Heart left ventricle (tissue), 16 donors: Measurements from ENCODE around the gene PRSS36. TPM values are rescaled to one million over a fixed set of nuclear protein-coding genes. Genes with fewer than 3 reads are reported as not detected.

Source experiments
- ATAC-seq, 4 donors: fragments of 200-7000 bp; cut with Tn5 transposase; one replicate each; pipeline ENCODE4 v1.9.1; 2020 to 2022; ENCODE audit warnings: moderate library complexity in 4 of 4, mild to moderate bottlenecking in 3 of 4, moderate number of reproducible peaks in 1 of 4
- DNase-seq, 5 donors: peaks; one replicate each; pipeline ENCODE4 v3.0.0-alpha.2; 2020
- H3K27ac ChIP-seq, 12 donors: fragments of 200-600 bp; sonication (generic) in 4 of 12; one replicate each; pipeline versions ENCODE4 v1.5.0 to v1.8.0; 2016 to 2022; ENCODE audit warnings: mild to moderate bottlenecking in 2 of 12
- H3K27me3 ChIP-seq, 9 donors: fragments of 200-600 bp; sonication (generic) in 2 of 9; one replicate each; pipeline versions ENCODE4 v1.5.1 to v1.8.0; 2016 to 2022; ENCODE audit warnings: mild to moderate bottlenecking in 3 of 9
- H3K36me3 ChIP-seq, 9 donors: fragments of 200-600 bp; sonication (generic) in 2 of 9; one replicate each; pipeline versions ENCODE4 v1.5.0 to v1.8.0; 2018 to 2022; ENCODE audit warnings: mild to moderate bottlenecking in 2 of 9
- H3K4me1 ChIP-seq, 12 donors: fragments of 200-600 bp; sonication (generic) in 4 of 12; one replicate each; pipeline versions ENCODE4 v1.5.0 to v1.8.0; 2016 to 2022; ENCODE audit warnings: mild to moderate bottlenecking in 3 of 12
- H3K4me3 ChIP-seq, 12 donors: fragments of 200-600 bp; sonication (generic) in 4 of 12; one replicate each; pipeline versions ENCODE4 v1.5.0 to v1.8.0; 2017 to 2022; ENCODE audit warnings: mild to moderate bottlenecking in 9 of 12, moderate library complexity in 4 of 12
- H3K9me3 ChIP-seq, 12 donors: fragments of 200-600 bp; sonication (generic) in 4 of 12; one replicate each; pipeline versions ENCODE4 v1.5.0 to v1.8.0; 2016 to 2022; ENCODE audit warnings: mild to moderate bottlenecking in 1 of 12
- CTCF ChIP-seq, 12 donors: fragments of 200-600 bp; sonication (generic) in 4 of 12; IDR thresholded peaks; one replicate each; pipeline versions ENCODE4 v1.5.0 to v1.8.0; 2018 to 2022; ENCODE audit warnings: antibody characterized with exemption in 12 of 12, mild to moderate bottlenecking in 5 of 12
- POLR2A ChIP-seq, 2 donors: fragments of 450-650 bp; IDR thresholded peaks; one replicate each; pipeline ENCODE4 v1.6.1; 2017; ENCODE audit warnings: antibody characterized with exemption in 2 of 2, mild to moderate bottlenecking in 2 of 2, moderate library complexity in 2 of 2
- WGBS, 4 donors: extraction: QIAGEN DNeasy Blood & Tissue Kit in 2 of 4; methylation state at CpG; one replicate each; pipeline versions ENCODE4 v1.1.5 to v1.1.7; 2013 to 2018; 5-methylcytosine and 5-hydroxymethylcytosine counted together
- intact Hi-C, 10 donors: fragments of 100-400 bp; cut with DNase I; formaldehyde crosslinking; loops; one replicate each; pipeline versions ENCODE4 v1.11.1 to v1.14.2; 2022
- polyA plus RNA-seq, 2 donors: library from polyadenylated mRNA; stranded (reverse); fragments of 200-250 nt; gene quantifications; one replicate each; pipeline ENCODE4 v1.2.3, GENCODE V29; 2013
- total RNA-seq, 9 donors: library from RNA; depleted of rRNA in 2 of 9; stranded (reverse); fragments of >200 nt in 2 of 9; fragmentation: NEBNext Ultra II Directional in 3 of 9; extraction: Animal tissue kit (Norgen Biotek cat#: 25700) in 3 of 9; gene quantifications; one replicate each; pipeline versions ENCODE4 v1.1.0 to v1.2.4, GENCODE V29; 2016 to 2023
- donor health status: ischemic (EF 13 %, LVEDD 7.1; RV severe dilation, severe dysfunction).
- donor health status: healthy with polysubstance abuse.
- donor health status: DM: no; HTN: yes; CAD: no.
- donor health status: DM: no; HTN: no; CAD: no.
- donor health status: ischemic (EF 25% LVEDD 6.9; RV normal size, moderate dysfunction).
- donor health status: ischemic (EF 25% LVEDD 5.7; RV mildly dilated, moderate dysfunction).
- donor health status: healthy.
- donor health status: DM: yes; HTN: yes; CAD: no.
- donor health status: ischemic (EF 35%, LVEDD 5.7; RV mildly dilated, moderate dysfunction).
- donor health status: nonischemic (EF 11% LVEDD 7.7; RV severe dilation, severe dysfunction).
- donor health status: DM: yes; HTN: yes; CAD: no.
- donor health status: PGD.
- donor health status: ischemic (EF 29% LVEDD 5.4; RV normal size, mild dysfunction).
- donor health status: nonischemic (EF 23%, LVEDD 6.1; RV moderate dilation, normal function).

PRSS36 gene
- total and polyA plus RNA-seq, 11 donors, result 0.35 to 5.1 (median 1.2) TPM

DNA sequence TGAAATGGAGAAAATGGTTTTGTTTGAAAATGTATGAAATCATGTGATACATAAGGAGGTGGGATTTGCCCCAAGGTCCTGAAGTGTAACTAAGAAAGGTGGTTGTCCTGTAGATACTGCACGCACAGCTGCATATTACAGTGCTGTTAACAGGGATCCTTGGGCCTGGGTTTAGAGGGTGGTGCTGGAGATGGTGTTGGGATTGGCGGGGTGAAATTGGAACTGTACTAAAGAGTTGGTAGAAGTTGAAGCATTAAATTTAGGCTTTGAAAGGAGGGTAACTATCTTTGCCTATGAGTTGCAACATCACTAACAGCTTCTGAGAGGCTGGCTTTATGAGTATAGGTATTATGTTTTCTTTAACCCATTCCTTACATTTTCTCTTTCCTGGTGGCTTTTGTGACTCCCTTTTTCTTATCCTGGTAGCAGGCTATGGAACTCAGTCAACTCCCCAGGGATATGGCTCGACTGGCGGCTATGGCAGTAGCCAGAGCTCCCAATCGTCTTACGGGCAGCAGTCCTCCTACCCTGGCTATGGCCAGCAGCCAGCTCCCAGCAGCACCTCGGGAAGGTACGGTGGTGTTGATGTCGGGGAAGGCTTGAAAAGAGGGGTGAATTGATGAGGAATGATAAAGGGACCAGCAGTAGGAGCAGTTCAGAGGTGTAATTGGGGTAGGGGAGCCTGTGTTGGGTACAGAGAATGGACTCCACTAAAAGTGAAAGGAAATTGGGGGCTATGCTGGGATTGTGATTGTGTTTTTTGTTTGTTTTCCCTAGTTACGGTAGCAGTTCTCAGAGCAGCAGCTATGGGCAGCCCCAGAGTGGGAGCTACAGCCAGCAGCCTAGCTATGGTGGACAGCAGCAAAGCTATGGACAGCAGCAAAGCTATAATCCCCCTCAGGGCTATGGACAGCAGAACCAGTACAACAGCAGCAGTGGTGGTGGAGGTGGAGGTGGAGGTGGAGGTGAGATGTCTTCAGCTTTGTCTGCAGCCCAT, 33.9 kb upstream of the PRSS36 start:
- peaks cover 0 to 58% (median 38%) of the 10 kb centered on the region in 12 donors for H3K4me1 ChIP-seq
- peaks cover 7 to 72% (median 65%) of the 10 kb centered on the region in 9 donors for H3K36me3 ChIP-seq
- WGBS, 4 donors, result 57 to 63% (median 59%) methylated on average over 10 of the region's 10 CpGs
- H3K4me3 ChIP-seq, result peak overlapping the region in 1 of 12 donors; percentile 95
- ATAC-seq (no peak), DNase-seq (no peak)
- no peaks in the 10 kb centered on the region for H3K9me3 ChIP-seq
- peaks cover 0 to 5% (median 0%) of the 10 kb centered on the region in 9 donors for H3K27me3 ChIP-seq
- TF ChIP-seq POLR2A (IDR thresholded peaks at IDR 0.05) (no peak), CTCF (IDR thresholded peaks at IDR 0.05) (no peak)
- H3K27ac ChIP-seq, result no peak overlapping the region
- intact Hi-C loops, result loop anchor here in 8 of 10 donors (2.0 to 10.0 kb wide), 6 partner anchors 15 to 274 kb away; partner anchors contain the start of genes ZNF843 (in 5 of the 8), ARMC5 (in 2 of the 8), ZNF646 (in 1 of the 8) and ZNF668 (in 1 of the 8)

DNA sequence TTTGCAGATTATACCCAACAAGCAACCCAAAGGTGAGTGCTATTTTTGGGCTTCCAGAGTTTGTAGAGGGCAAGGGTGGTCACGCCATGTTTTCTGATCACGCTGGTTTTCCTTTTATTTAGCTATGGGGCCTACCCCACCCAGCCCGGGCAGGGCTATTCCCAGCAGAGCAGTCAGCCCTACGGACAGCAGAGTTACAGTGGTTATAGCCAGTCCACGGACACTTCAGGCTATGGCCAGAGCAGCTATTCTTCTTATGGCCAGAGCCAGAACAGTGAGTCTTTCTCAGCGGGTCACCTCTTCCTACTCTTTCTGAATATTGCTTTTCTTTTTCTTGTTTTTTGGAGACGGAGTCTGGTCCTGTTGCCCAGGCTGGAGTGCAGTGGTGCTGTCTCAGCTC, 32.5 kb upstream of the PRSS36 start:
- peaks cover 0 to 69% (median 39%) of the 10 kb centered on the region in 12 donors for H3K4me1 ChIP-seq

DNA sequence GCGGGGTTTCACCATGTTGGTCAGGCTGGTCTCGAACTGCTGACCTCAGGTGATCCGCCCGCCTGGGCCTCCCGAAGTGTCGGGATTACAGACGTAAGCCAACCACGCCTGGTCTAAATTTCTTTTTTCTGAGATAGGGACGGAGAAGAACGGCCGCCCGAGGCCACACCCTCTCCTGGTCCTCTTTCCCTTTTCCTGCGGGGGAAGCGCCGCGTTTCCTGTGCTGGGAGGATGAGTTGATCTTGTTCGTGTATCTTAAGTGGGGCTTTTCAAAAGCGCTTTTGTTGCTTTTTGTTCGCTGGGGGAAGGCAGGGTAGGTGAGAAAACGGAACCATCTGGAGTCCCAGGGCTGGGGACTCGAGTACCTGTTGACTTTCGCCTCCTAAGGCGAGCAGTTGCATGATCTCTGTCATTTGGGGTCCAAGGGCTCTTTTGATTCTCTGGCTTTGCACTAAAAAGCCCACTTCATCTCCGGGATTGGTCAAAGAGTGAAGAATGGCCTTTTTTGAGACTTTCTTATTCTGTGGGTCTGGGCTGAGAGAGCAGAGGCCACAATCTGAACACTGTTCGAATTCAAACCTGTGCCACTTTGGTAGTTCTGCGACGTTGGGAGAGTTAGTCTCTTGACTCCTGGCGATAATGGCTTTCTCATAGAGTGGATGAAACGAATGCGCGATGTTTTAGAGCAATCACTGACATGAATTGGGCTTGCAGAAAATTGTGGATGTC, 31.4 kb upstream of the PRSS36 start:
- H3K27me3 ChIP-seq, result peaks cover 0 to 5% (median 0%) of the 10 kb centered on the region in 9 donors
- intact Hi-C loops, result loop anchor here in 7 of 10 donors (5.0 to 10.0 kb wide), 5 partner anchors 106 to 276 kb away; partner anchors contain the start of genes ZNF843 (in 5 of the 7), ARMC5 (in 2 of the 7), ZNF646 (in 1 of the 7) and ZNF668 (in 1 of the 7)
- H3K4me1 ChIP-seq, result peaks cover 0 to 61% (median 38%) of the 10 kb centered on the region in 12 donors
- ATAC-seq (peak in 2 of 4 donors; percentile 20 to 40), DNase-seq (peak in 4 of 5 donors; percentile 46 to 59 (median 54))
- TF ChIP-seq POLR2A (IDR thresholded peaks at IDR 0.05), result no peak
- H3K4me3 ChIP-seq, result peak overlapping the region; percentile 60 to 99 (median 86)
- H3K9me3 ChIP-seq, result no peaks in the 10 kb centered on the region
- 4 to 7% (median 6%) methylated on average over 28 to 31 of the region's 31 CpGs for WGBS, 4 donors
- H3K27ac ChIP-seq, result peak overlapping the region in 11 of 12 donors; percentile 87 to 99 (median 93)
- H3K36me3 ChIP-seq, result peaks cover 0 to 47% (median 40%) of the 10 kb centered on the region in 9 donors

More for the DNA sequence above, 32.5 kb upstream of the PRSS36 start:
- Histone ChIP-seq H3K9me3 (no peaks in the 10 kb centered on the region), H3K4me3 (peak overlapping the region in 9 of 12 donors; percentile 60 to 99 (median 83)), H3K36me3 (peaks cover 3 to 59% (median 51%) of the 10 kb centered on the region in 9 donors), H3K27ac (peak overlapping the region in 3 of 12 donors; percentile 4 to 95 (median 93)), H3K27me3 (peaks cover 0 to 5% (median 0%) of the 10 kb centered on the region in 9 donors)
- DNase-seq (no peak), ATAC-seq (no peak)
- intact Hi-C loops, result loop anchor here in 8 of 10 donors (2.0 to 10.0 kb wide), 6 partner anchors 16 to 275 kb away; partner anchors contain the start of genes ZNF843 (in 5 of the 8), ARMC5 (in 2 of the 8), ZNF646 (in 1 of the 8) and ZNF668 (in 1 of the 8)
- TF ChIP-seq CTCF (IDR thresholded peaks at IDR 0.05) (no peak), POLR2A (IDR thresholded peaks at IDR 0.05) (no peak)
- 23 to 28% (median 24%) methylated on average over 7 of the region's 7 CpGs for WGBS, 4 donors
